Measurements from ENCODE around the gene UBL7.

GRCh38 chr15:74438721-74439316, 22.1 kb downstream of the UBL7 start:
- TF ChIP-seq EZH2 (IDR thresholded peaks at IDR 0.05; ENCODE audit: insufficient read depth, poor library complexity, severe bottlenecking) (no peak), EZH2phosphoT487 (IDR thresholded peaks at IDR 0.05; ENCODE audit: insufficient read depth, low read depth) (no peak)

Measured in GM23248 (cell line).